Right ventricle myocardium inferior (tissue), 1 donor: ENCODE results near the gene UNC5A. TPM values are rescaled to one million over a fixed set of nuclear protein-coding genes. Genes with fewer than 3 reads are reported as not detected.

ENCODE experiments used
- ATAC-seq: fragments of 200-7000 bp; cut with Tn5 transposase; one replicate; pipeline ENCODE4 v1.9.1; 2020; ENCODE audit warnings: mild to moderate bottlenecking, moderate library complexity
- DNase-seq: peaks from one replicate; pipeline ENCODE4 v3.0.0; 2021; ENCODE audit errors: missing footprints
- intact Hi-C: fragments of 100-400 bp; cut with DNase I; formaldehyde crosslinking; loops from one replicate; pipeline ENCODE4 v1.11.0; 2022
- total RNA-seq: library from RNA; stranded (reverse); fragmentation: NEBNext Ultra II Directional; extraction: Animal tissue kit (Norgen Biotek cat#: 25700); gene quantifications from one replicate; pipeline ENCODE4 v1.2.1, GENCODE V29; 2021
- donor health status: DM: no; HTN: yes; CAD: no; lungs with severe emphysema.

Gene UNC5A
- total RNA-seq, 1 donor from 2014 or later: 0.08 TPM

GRCh38 chr5:176850371-176851245, 40.2 kb downstream of the UNC5A start:
- ATAC-seq: no peak
- intact Hi-C loops: no loop called here

DNA sequence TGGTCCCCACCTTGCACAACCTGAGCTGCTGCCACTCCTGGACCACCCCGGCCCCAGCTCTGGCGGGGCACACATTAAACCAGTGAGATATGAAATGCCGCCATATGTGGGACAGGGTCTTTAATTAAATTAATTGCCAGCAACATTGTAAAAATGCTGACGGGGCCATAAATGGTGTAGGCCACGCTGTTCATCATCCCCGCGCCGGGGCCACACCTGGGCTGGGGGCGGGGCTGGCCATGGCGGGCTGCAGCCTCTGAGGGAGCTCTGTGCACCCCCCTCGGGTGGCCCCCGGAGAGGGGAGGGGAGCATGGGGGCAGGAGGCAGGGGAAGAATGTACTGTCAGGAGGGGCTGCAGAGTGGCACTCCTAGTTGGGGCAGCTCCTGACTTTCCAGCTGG, 41.0 kb downstream of the UNC5A start:
- intact Hi-C loops: no loop called here
- DNase-seq: no peak
- no peak for ATAC-seq

More at GRCh38 chr5:176850371-176851245, 40.2 kb downstream of the UNC5A start:
- no peak for DNase-seq

GRCh38 chr5:176851871-176852658, 41.7 kb downstream of the UNC5A start:
- intact Hi-C loops: no loop called here
- DNase-seq (no peak), ATAC-seq (no peak)

GRCh38 chr5:176853151-176853778, 42.9 kb downstream of the UNC5A start:
- DNase-seq (no peak), ATAC-seq (no peak)
- intact Hi-C loops: no loop called here

DNA sequence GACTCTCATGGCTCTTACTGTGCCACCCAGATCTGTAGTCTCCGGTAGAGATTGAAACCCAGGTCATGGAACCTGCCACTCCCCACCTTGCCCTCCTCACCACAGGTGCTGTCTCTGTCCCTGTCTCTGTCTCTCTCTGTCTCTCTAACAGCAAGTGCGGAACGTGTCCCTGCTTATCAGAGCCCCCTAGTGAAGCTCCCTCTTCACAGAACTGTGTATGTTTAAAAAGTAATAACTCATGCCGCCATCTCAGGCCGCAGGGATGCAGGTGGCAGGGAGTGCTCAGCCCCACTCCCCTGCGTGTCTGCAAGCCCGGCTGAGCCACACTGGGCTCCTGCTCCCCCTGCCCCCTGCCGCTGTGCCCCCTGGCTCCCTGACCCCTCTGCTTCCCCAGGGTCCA, 43.8 kb downstream of the UNC5A start:
- ATAC-seq (no peak), DNase-seq (no peak)
- intact Hi-C loops: no loop called here

GRCh38 chr5:176855598-176855997, 45.2 kb downstream of the UNC5A start:
- DNase-seq (no peak), ATAC-seq (no peak)
- intact Hi-C loops: no loop called here

- ATAC-seq: no peak
- peak; percentile 64 for DNase-seq
- intact Hi-C loops: no loop called here
Observed at GRCh38 chr5:176856746-176857145, 46.4 kb downstream of the UNC5A start.

DNA sequence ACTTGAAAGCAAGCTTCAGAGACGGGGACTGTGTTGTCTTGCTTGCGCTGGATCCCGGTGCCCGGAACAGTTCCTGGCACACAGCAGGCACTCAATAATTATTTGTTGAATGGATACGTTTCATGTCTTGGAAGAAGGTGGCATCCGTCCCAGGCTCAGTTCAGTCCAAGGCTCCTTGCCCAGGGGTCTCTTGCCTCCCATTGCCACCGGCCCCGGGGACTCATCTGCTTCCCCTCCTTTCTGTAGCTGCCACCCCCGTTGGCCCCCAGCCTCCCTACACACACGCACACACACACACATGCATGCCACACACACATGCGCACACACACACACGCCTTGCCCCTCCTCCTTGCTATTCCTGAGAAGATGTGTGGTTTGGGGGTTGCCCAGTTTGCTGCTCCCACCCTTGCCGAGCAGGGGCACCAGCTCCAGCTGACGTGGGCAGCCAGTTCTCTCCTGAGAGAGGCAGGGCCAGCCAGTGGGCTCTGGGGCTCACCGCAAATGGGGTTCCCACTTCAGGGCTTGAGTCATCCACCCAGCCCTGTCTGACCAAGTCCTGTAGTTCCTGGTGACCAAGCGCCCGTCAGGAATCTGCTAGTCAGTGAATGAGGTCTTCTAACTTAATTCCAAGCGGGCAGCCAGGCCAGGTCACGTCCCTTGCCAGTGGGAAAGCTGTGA, 47.0 kb downstream of the UNC5A start:
- intact Hi-C loops: no loop called here

GRCh38 chr5:176857894-176858273, 47.5 kb downstream of the UNC5A start:
- peak; percentile 9 for DNase-seq
- intact Hi-C loops: no loop called here
- ATAC-seq: no peak

More for the DNA sequence above, 47.0 kb downstream of the UNC5A start:
- no peak for ATAC-seq
- DNase-seq: peak; percentile 46

DNA sequence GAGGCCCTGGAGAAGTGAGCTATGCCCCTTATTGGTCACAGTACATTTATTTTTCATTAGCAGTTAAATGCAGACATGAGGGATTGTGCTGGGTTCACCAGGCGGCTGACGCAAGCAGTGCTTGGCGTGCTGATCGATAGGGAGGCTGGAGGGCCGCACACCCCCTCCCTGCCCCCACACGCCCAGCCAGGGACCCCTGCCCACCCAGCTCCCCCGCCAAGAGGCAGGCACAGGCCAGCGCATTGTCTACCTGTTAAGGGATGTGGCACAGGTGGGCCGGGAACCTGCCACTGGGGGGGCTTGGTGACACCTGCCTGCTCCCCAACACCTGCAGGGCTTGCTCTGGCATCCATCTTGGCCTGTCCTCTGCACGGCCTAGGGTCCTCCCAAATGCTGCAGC, 49.6 kb downstream of the UNC5A start:
- ATAC-seq (no peak), DNase-seq (peak; percentile 32)
- intact Hi-C loops: no loop called here

- DNase-seq (peak; percentile 8), ATAC-seq (no peak)
- intact Hi-C loops: no loop called here
Observed at GRCh38 chr5:176860381-176860780, 50.0 kb downstream of the UNC5A start.

GRCh38 chr5:176861276-176861675, 50.9 kb downstream of the UNC5A start:
- intact Hi-C loops: no loop called here
- ATAC-seq (no peak), DNase-seq (peak; percentile 7)

DNA sequence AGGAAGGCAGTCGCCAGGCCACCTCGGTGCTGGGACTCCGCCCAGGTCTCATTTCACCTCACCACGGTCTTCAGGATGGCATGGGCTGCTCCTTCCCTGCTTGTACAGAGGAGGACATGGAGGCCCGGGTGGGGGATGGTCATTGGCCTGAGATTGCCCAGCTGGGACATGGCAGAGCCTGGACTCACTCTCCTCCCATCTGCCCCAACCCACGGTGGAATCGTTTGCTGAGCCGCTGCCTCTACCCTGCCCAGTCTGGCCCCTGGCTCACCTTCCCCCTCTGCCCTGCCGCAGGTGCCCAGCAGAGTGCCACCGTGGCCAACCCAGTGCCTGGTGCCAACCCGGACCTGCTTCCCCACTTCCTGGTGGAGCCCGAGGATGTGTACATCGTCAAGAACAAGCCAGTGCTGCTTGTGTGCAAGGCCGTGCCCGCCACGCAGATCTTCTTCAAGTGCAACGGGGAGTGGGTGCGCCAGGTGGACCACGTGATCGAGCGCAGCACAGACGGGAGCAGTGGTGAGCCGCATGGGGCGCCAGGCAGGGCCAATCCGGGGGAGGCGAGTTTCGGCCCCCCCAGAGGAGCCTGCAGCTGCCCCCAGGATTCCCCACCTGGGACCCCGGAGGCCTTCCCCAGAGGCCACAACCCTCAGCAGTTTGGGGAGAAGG, 52.1 kb downstream of the UNC5A start:
- DNase-seq: peak; percentile 42
- ATAC-seq: no peak
- intact Hi-C loops: no loop called here

- intact Hi-C loops: no loop called here
- ATAC-seq (no peak), DNase-seq (peak; percentile 45)
Observed at GRCh38 chr5:176863041-176863764, 52.8 kb downstream of the UNC5A start.

DNA sequence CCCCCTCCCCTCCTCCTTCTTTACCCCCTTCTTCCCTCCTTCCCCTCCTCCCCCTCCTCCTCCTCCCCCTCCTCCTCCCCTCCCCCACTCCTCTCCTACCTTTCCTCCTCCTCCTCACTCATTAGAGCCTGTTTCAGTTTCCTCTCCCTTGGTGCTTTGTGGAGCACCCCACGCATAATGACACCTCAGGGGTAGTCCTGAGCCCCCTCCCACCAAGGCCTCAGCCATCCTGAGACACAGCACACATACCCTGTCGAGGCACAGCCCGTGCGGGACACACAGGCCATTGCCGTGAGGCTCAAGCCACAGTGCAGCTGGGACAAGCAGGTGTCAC, 53.4 kb downstream of the UNC5A start:
- ATAC-seq (no peak), DNase-seq (no peak)
- intact Hi-C loops: no loop called here

DNA sequence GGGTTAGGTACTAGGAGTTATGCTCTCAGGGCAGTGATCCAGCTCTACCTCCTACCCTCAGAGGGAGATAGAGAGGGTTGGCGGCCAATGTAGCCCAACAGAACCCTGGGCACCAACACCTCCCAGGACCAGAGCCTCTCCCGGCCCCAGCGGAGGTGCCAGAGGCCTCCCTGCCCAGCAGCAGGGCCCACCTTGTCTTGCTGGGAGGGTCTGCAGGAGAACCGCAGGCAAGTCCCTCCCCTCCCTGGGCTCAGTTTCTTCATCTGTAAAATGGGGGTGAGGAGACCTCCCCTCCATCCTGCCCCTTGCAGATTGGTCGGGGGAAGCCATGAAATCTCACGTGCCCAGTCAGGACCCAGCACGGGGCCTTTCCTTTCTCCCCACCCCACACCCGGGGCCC, 54.4 kb downstream of the UNC5A start:
- no peak for ATAC-seq
- peak; percentile 25 for DNase-seq
- intact Hi-C loops: no loop called here

DNA sequence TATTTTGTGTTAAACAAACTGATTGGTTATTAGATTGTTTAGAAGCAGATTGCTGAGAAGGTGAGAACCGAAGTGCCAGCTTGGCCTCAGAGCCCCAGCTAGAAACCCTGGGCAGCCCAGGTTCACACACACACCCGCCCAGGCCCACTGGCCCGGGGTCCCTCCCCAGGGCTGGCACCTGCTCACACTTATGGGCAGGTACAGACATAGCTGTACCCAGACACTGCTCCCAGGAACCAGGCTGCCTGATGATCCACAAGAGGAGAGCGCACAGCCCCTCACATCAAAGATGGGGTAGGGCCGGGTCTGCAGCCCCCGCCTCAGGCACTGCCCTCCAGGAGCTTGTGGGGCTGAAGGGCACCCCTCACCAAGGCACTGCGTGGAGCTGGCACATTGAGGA, 55.6 kb downstream of the UNC5A start:
- intact Hi-C loops: no loop called here
- DNase-seq: peak; percentile 34
- no peak for ATAC-seq

DNA sequence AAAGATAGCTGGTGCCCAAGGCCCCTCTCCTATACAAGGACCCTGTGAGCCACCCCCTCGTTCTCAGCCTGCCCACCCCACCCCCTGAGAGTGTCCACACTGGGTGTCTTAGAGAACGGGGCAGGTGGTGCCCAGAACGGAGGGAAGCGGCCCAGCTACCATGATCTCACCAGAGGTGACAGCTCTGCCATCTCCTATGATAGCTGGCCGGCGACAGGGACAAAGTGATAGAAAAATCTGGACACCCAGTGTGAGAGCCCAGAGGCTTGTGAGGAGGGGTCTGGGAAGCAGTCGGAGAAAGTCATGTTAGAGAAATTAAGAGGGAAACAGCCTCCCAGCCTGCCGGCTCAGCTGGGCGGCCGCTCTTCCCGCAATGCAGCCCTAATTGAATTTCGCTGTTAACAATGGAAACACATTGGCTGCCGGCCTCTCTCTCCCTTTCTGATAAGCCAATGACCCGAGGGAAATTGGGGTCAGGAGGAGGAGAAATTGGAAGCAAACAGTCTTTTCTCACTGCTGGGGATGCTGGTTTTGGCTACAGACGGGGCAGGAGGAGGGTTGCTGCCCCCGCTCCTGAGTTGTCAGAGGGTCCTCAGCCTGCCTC, 56.5 kb downstream of the UNC5A start:
- intact Hi-C loops: no loop called here
- DNase-seq: peak; percentile 50
- no peak for ATAC-seq
